ENCODE results near the gene PRRG4. TPM values are rescaled to one million over a fixed set of nuclear protein-coding genes. Genes with fewer than 3 reads are reported as not detected.

PRRG4 gene
- total and polyA plus RNA-seq, 7 donors = 0.05 to 0.58 (median 0.15) TPM

DNA sequence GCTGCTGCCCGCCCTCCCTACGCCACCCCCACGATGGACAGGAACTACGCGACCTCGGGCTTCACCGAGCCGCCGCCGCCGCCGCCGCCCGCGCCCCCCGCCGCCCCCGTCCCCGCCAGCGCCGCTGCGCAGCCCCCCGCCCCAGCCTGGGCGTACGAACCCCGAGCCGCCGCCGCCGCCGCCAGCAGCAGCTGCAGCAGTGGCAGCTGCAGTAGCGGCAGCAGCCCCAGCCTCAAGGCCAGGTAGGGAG is 63.3 kb downstream of the PRRG4 start:
- TF ChIP-seq, protein P1, sequence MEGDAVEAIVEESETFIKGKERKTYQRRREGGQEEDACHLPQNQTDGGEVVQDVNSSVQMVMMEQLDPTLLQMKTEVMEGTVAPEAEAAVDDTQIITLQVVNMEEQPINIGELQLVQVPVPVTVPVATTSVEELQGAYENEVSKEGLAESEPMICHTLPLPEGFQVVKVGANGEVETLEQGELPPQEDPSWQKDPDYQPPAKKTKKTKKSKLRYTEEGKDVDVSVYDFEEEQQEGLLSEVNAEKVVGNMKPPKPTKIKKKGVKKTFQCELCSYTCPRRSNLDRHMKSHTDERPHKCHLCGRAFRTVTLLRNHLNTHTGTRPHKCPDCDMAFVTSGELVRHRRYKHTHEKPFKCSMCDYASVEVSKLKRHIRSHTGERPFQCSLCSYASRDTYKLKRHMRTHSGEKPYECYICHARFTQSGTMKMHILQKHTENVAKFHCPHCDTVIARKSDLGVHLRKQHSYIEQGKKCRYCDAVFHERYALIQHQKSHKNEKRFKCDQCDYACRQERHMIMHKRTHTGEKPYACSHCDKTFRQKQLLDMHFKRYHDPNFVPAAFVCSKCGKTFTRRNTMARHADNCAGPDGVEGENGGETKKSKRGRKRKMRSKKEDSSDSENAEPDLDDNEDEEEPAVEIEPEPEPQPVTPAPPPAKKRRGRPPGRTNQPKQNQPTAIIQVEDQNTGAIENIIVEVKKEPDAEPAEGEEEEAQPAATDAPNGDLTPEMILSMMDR (IDR thresholded peaks at IDR 0.05) = no peak

DNA sequence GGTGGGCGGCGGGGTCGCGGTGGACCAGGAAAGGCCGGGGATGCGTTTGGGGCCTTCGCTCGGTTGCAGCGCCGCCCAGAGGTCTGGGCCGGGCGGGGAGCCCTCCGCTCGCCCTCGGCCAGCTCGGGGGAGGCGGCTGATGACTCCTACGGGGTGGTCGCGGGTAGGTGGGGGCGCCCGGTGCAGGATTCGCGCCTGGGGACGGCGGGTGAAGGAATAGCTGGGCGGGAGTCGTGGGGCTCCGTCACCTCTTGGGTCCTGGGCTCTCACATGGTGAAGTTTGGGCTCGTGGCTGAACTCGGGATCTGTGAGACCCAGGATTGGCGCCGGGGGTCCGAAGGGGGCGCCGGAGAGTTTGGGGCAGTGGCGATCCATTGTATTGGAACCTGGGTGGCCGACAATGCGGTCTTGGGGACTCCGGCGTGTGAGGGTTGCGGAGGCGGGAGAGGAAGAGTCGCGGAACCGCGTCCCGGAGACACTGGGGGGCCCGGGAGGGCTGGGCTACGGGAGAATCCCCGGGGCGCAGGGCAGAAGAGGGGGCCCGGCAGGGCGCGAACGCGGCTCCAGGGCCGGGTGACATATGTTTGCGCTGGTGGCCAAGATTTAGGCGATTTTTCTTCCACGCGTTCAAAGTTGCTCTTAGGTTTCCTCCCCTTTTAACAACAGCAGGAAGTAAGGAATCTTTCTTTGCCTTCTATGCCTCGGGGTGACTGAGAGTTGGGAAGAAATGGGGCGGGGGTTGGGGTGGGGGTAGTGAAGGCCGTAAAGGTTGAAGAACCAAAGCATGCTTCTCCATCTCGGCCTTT is 63.8 kb downstream of the PRRG4 start:
- TF ChIP-seq, protein P1 (IDR thresholded peaks at IDR 0.05) = peak; percentile 51
- Histone ChIP-seq H3K36me3 (ENCODE audit: insufficient read depth in 1 of 2, low read depth in 1 of 2) (no peaks in the 10 kb centered on the region), H3K27me3 (ENCODE audit: insufficient read depth in 3 of 3, low read length in 2 of 3) (no peaks in the 10 kb centered on the region), H3K27ac (peak overlapping the region; percentile 90), H3K4me3 (peak overlapping the region; percentile 78), H3K4me1 (peaks cover 13% of the 10 kb centered on the region), H3K9me3 (no peaks in the 10 kb centered on the region)
- intact Hi-C loops (cut with DNase I) = loop anchor here in 1 of 2 donors (10.0 kb wide), 1 partner anchor 309 kb away; the partner anchor contains the start of gene EIF3M
- peak; percentile 50 to 75 for DNase-seq
- peak; percentile 69 to 84 (median 78) for ATAC-seq
- 1% methylated on average over 56 to 66 of the region's 66 CpGs for WGBS, 3 donors

More for the DNA sequence above, 63.3 kb downstream of the PRRG4 start:
- Histone ChIP-seq H3K9me3 (no peaks in the 10 kb centered on the region), H3K36me3 (ENCODE audit: insufficient read depth in 1 of 2, low read depth in 1 of 2) (no peaks in the 10 kb centered on the region), H3K4me1 (peaks cover 13% of the 10 kb centered on the region), H3K27ac (peak overlapping the region; percentile 90), H3K4me3 (peak overlapping the region; percentile 78), H3K27me3 (ENCODE audit: insufficient read depth in 3 of 3, low read length in 2 of 3) (no peaks in the 10 kb centered on the region)
- intact Hi-C loops (cut with DNase I) = loop anchor here in 1 of 2 donors (10.0 kb wide), 1 partner anchor 308 kb away; the partner anchor contains the start of gene EIF3M
- WGBS, 3 donors = 0% methylated on average over 9 to 32 of the region's 32 CpGs
- ATAC-seq (no peak), DNase-seq (no peak)

DNA sequence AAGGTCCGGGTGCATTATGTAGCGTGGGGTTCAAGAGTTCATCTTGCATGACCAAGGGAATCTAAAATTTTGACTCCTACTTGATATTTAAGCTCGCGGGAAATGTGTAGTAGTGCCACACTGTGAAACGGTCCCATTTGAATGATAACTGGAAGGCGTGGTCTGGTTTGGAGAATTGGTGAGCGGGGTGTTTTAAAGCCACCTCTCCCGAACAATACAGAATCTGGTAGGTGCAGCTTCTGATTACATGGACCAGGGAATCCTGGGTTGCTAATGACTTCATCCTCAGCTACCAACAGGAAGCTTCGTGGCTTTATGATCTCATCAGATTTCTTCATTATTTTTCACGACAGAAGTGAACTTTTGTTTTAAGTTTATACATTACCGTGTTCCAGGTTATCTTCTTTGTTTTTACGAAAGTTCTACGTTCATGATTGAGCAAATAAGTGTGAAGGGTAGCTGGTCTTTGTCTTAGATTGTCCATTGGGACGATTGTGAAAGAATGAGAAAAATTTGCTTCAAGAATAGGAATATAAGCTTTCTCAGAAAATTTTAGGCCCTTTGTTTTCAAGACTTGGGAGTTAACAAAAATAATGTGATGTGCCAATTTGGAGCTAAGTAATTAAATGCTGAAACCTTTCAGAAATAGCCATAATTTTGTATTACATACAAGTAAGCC is 64.6 kb downstream of the PRRG4 start:
- intact Hi-C loops (cut with DNase I) = loop anchor here in 1 of 2 donors (10.0 kb wide), 1 partner anchor 309 kb away; the partner anchor contains the start of gene EIF3M
- ATAC-seq (peak in 3 of 4 donors; percentile 28 to 39 (median 31)), DNase-seq (no peak)
- no peaks in the 10 kb centered on the region for H3K27me3 ChIP-seq (ENCODE audit: insufficient read depth in 3 of 3, low read length in 2 of 3)
- H3K36me3 ChIP-seq (ENCODE audit: insufficient read depth in 1 of 2, low read depth in 1 of 2) = peaks cover 0 to 5% of the 10 kb centered on the region in 2 donors
- peak overlapping the region; percentile 90 for H3K27ac ChIP-seq
- H3K4me3 ChIP-seq = peak overlapping the region; percentile 78
- 7 to 11% (median 8%) methylated on average over 14 of the region's 14 CpGs for WGBS, 3 donors
- TF ChIP-seq, protein P1 (IDR thresholded peaks at IDR 0.05) = no peak
- peaks cover 13% of the 10 kb centered on the region for H3K4me1 ChIP-seq
- no peaks in the 10 kb centered on the region for H3K9me3 ChIP-seq

DNA sequence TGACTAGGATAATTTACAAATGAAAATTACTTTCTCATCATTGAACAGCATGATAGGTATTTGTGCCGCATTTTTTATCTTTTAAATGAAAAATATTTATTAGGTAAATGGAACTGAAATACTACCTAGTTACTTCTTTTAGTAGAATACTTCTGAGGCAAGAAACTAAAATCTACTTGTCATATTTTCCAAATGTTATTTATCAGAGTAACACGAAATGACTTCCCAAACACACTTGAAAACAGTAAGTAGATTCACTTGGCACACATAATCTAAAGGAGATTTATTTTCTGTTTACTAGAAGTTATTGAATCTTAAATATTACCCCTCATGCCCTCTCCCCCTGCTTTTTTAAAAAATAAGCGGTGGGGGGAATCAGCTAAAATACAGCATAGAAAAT is 65.2 kb downstream of the PRRG4 start:
- Histone ChIP-seq H3K36me3 (ENCODE audit: insufficient read depth in 1 of 2, low read depth in 1 of 2) (peaks cover 0 to 5% of the 10 kb centered on the region in 2 donors), H3K9me3 (no peaks in the 10 kb centered on the region), H3K4me3 (no peak overlapping the region), H3K4me1 (peaks cover 15% of the 10 kb centered on the region), H3K27me3 (ENCODE audit: insufficient read depth in 3 of 3, low read length in 2 of 3) (no peaks in the 10 kb centered on the region), H3K27ac (no peak overlapping the region)
- TF ChIP-seq, protein P1 (IDR thresholded peaks at IDR 0.05) = no peak
- ATAC-seq = no peak
- WGBS, 3 donors = 65 to 74% (median 74%) methylated on average over 3 of the region's 3 CpGs
- intact Hi-C loops (cut with DNase I) = loop anchor here in 1 of 2 donors (10.0 kb wide), 1 partner anchor 310 kb away; the partner anchor contains the start of gene EIF3M
- no peak for DNase-seq
